Endodermal cell (in vitro differentiated cells): ENCODE results near the gene AVL9. TPM values are rescaled to one million over a fixed set of nuclear protein-coding genes. Genes with fewer than 3 reads are reported as not detected.
A peak's percentile ranks its signal among the peaks of the same experiment; 100 is the strongest.

Experiments
- DNase-seq: peaks from one replicate; pipeline ENCODE4 v3.0.0-alpha.2; 2017
- H3K27ac ChIP-seq: 2 replicates; pipeline ENCODE4 v1.5.1; 2013; ENCODE audit warnings: mild to moderate bottlenecking, low read depth, low read length, moderate library complexity
- H3K27me3 ChIP-seq: 2 replicates; pipeline ENCODE4 v1.6.1; 2013; ENCODE audit warnings: mild to moderate bottlenecking, low read length, moderate library complexity; ENCODE audit not compliant: insufficient read depth, control insufficient read depth, poor library complexity, severe bottlenecking
- H3K36me3 ChIP-seq: 2 replicates; pipeline ENCODE4 v1.7.0; 2013; ENCODE audit warnings: mild to moderate bottlenecking, low read length, moderate library complexity; ENCODE audit not compliant: control insufficient read depth, insufficient read depth
- H3K4me1 ChIP-seq: one replicate; pipeline ENCODE4 v1.7.0; 2013; ENCODE audit warnings: low read length; ENCODE audit not compliant: control insufficient read depth, insufficient read depth
- H3K4me3 ChIP-seq: 2 replicates; pipeline ENCODE4 v1.5.1; 2013; ENCODE audit warnings: mild to moderate bottlenecking, low read length, moderate library complexity
- H3K9ac ChIP-seq: 2 replicates; pipeline ENCODE4 v1.6.1; 2013; ENCODE audit warnings: mild to moderate bottlenecking, low read length, moderate library complexity; ENCODE audit not compliant: poor library complexity, severe bottlenecking; ENCODE audit errors: extremely low read depth
- H3K9me3 ChIP-seq: 2 replicates; pipeline ENCODE4 v1.6.1; 2013; ENCODE audit warnings: mild to moderate bottlenecking, low read length, moderate library complexity; ENCODE audit not compliant: control insufficient read depth
- H3K27ac Mint-ChIP-seq: 2 replicates; pipeline ENCODE4 v1.8.0; 2020; ENCODE audit warnings: mixed read lengths
- H3K27me3 Mint-ChIP-seq: 2 replicates; pipeline ENCODE4 v1.8.0; 2021; ENCODE audit warnings: mild to moderate bottlenecking, mixed read lengths; ENCODE audit not compliant: insufficient read depth
- H3K36me3 Mint-ChIP-seq: 2 replicates; pipeline ENCODE4 v1.8.0; 2020; ENCODE audit warnings: low read depth, mixed read lengths
- H3K4me1 Mint-ChIP-seq: 2 replicates; pipeline ENCODE4 v1.8.0; 2020; ENCODE audit warnings: mixed read lengths
- H3K4me3 Mint-ChIP-seq: 2 replicates; pipeline ENCODE4 v1.8.0; 2020; ENCODE audit warnings: mild to moderate bottlenecking, moderate library complexity, mixed read lengths
- H3K9me3 Mint-ChIP-seq: 2 replicates; pipeline ENCODE4 v1.8.0; 2020; ENCODE audit warnings: mild to moderate bottlenecking, mixed read lengths
- CTCF ChIP-seq: fragments of 200-600 bp; sonication (generic); conservative IDR thresholded peaks from 2 replicates; pipeline ENCODE4 v1.5.0; 2021; ENCODE audit warnings: antibody characterized with exemption, mild to moderate bottlenecking
- WGBS, 2 experiments: methylation state at CpG; one replicate each; pipeline versions ENCODE4 v1.1.5 to v1.1.7; 2013; ENCODE audit warnings: missing lambda C conversion rate in 2 of 2, mixed read lengths in 1 of 2; ENCODE audit not compliant: insufficient coverage in 1 of 2, insufficient read length in 1 of 2; 5-methylcytosine and 5-hydroxymethylcytosine counted together
- total RNA-seq, 2 donors: library from RNA; stranded (reverse); fragmentation: NEBNext Ultra II Directional in 1 of 2; extraction: Animal tissue kit (Norgen Biotek cat#: 25700) in 1 of 2; gene quantifications; 2 replicates in 1 of 2; 3 replicates in 1 of 2; pipeline ENCODE4 v1.2.1, GENCODE V29; 2021

The AVL9 gene
- total RNA-seq, 2 donors from 2014 or later: 44.0 to 54.5 TPM

GRCh38 chr7:32605032-32605431, 109.7 kb downstream of the AVL9 start:
- DNase-seq: no peak
- Mint-ChIP-seq H3K4me3 (no peak overlapping the region), H3K4me1 (no peaks in the 10 kb centered on the region), H3K9me3 (peaks cover 46% of the 10 kb centered on the region), H3K27me3 (no peaks in the 10 kb centered on the region), H3K27ac (no peak overlapping the region), H3K36me3 (peaks cover 33% of the 10 kb centered on the region)
- Histone ChIP-seq H3K36me3 (no peaks in the 10 kb centered on the region), H3K27me3 (no peaks in the 10 kb centered on the region), H3K9ac (no peak overlapping the region), H3K27ac (no peak overlapping the region), H3K9me3 (peaks cover 46% of the 10 kb centered on the region), H3K4me1 (no peaks in the 10 kb centered on the region), H3K4me3 (peak overlapping the region; percentile 42)
- TF ChIP-seq CTCF: no peak

DNA sequence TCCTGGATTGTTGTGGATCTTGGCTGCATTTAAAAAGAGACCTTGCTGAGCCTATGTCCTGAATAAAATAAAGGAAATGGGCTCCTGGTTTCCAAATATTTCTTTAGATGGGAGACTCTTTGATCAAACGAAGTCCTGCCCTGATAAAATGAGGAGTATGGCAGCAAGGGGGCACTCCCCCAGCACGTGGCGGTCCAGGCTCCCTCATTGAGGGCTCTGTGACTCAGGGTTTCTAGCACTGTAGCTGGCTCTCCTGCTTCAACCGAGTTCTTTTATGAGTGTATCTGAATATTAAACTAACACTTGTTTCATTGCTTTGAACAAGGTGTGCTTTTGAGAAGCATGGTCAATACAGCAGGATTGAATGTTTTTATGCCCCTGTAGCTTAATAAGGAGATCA, 114.2 kb downstream of the AVL9 start:
- no peak overlapping the region for H3K4me3 Mint-ChIP-seq
- peaks cover 19% of the 10 kb centered on the region for H3K9me3 ChIP-seq
- no peaks in the 10 kb centered on the region for H3K36me3 ChIP-seq
- no peaks in the 10 kb centered on the region for H3K4me1 ChIP-seq
- TF ChIP-seq CTCF: no peak
- no peaks in the 10 kb centered on the region for H3K4me1 Mint-ChIP-seq
- no peak for DNase-seq
- H3K27ac Mint-ChIP-seq: no peak overlapping the region
- no peak overlapping the region for H3K27ac ChIP-seq
- H3K9me3 Mint-ChIP-seq: peaks cover 12% of the 10 kb centered on the region
- peaks cover 12% of the 10 kb centered on the region for H3K36me3 Mint-ChIP-seq
- H3K27me3 ChIP-seq: no peaks in the 10 kb centered on the region
- no peak overlapping the region for H3K4me3 ChIP-seq
- no peaks in the 10 kb centered on the region for H3K27me3 Mint-ChIP-seq
- 76 to 89% methylated on average over 3 to 4 of the region's 4 CpGs for WGBS, 2 experiments
- no peak overlapping the region for H3K9ac ChIP-seq

- Mint-ChIP-seq H3K4me3 (no peak overlapping the region), H3K9me3 (no peaks in the 10 kb centered on the region), H3K4me1 (no peaks in the 10 kb centered on the region), H3K27me3 (no peaks in the 10 kb centered on the region), H3K27ac (no peak overlapping the region), H3K36me3 (peaks cover 5% of the 10 kb centered on the region)
- Histone ChIP-seq H3K9me3 (peaks cover 3% of the 10 kb centered on the region), H3K27ac (peak overlapping the region; percentile 69), H3K4me3 (no peak overlapping the region), H3K9ac (no peak overlapping the region), H3K27me3 (no peaks in the 10 kb centered on the region), H3K36me3 (no peaks in the 10 kb centered on the region), H3K4me1 (no peaks in the 10 kb centered on the region)
- no peak for TF ChIP-seq CTCF
- WGBS, 2 experiments: 76 to 81% methylated on average over 4 to 5 of the region's 5 CpGs
- no peak for DNase-seq
These were observed 116.2 kb downstream of the AVL9 start for GRCh38 chr7:32611201-32612099.
